Stimulated activated CD8-positive, alpha-beta memory T cell treated with anti-CD3 and anti-CD28 coated beads, Interleukin-4, amount 100 ng/mL, for 4 hours (primary cell): ENCODE data around the gene PGBD1.

Source experiments
- DNase-seq, 2 donors: peaks; one replicate each; pipeline ENCODE4 v3.0.0-alpha.2; 2020; ENCODE audit warnings: low read depth in 2 of 2, low spot score in 1 of 2

Gene PGBD1

GRCh38 chr6:28281288-28282064 lies at the start of gene PGBD1:
Gene PGBD1 (plus strand): TSS chr6:28281572. CDS start chr6:28283814, 2,242 bp downstream.
- DNase-seq, result no peak

- DNase-seq, result no peak
Measured at GRCh38 chr6:28232785-28233184, 48.6 kb upstream of the PGBD1 start.

GRCh38 chr6:28235912-28236452 lies 45.4 kb upstream of the PGBD1 start:
- no peak for DNase-seq

- no peak for DNase-seq
Measured at GRCh38 chr6:28239636-28240035, 41.7 kb upstream of the PGBD1 start.

- no peak for DNase-seq
Measured at GRCh38 chr6:28240471-28240870, 40.9 kb upstream of the PGBD1 start.

- no peak for DNase-seq
Measured at GRCh38 chr6:28243946-28244345, 37.4 kb upstream of the PGBD1 start.

GRCh38 chr6:28245206-28245941 lies 36.0 kb upstream of the PGBD1 start:
- DNase-seq, result no peak

- DNase-seq, result no peak
Measured at GRCh38 chr6:28248916-28249315, 32.5 kb upstream of the PGBD1 start.

- DNase-seq, result no peak
Measured at GRCh38 chr6:28250747-28251146, 30.6 kb upstream of the PGBD1 start.

- no peak for DNase-seq
Measured at GRCh38 chr6:28251661-28252008, 29.7 kb upstream of the PGBD1 start.

GRCh38 chr6:28252009-28252975 lies 29.1 kb upstream of the PGBD1 start, which contains the start of gene ZKSCAN4:
Gene ZKSCAN4 (minus strand): TSS chr6:28252269. CDS start chr6:28251980, 289 bp downstream.
- DNase-seq, result peak; percentile 57 to 62

- no peak for DNase-seq
Measured at GRCh38 chr6:28254121-28254519, 27.3 kb upstream of the PGBD1 start.

GRCh38 chr6:28257042-28257441 lies 24.3 kb upstream of the PGBD1 start:
- DNase-seq, result no peak

GRCh38 chr6:28258877-28259777 lies 22.2 kb upstream of the PGBD1 start, which contains the start of gene NKAPL:
Gene NKAPL (plus strand): TSS chr6:28259297. CDS start chr6:28259372, 75 bp downstream.
- peak; percentile 42 to 59 for DNase-seq

- no peak for DNase-seq
Measured at GRCh38 chr6:28263922-28264321, 17.4 kb upstream of the PGBD1 start.

- no peak for DNase-seq
Measured at GRCh38 chr6:28264834-28265401, 16.5 kb upstream of the PGBD1 start.

- DNase-seq, result no peak
Measured at GRCh38 chr6:28266563-28266961, 14.8 kb upstream of the PGBD1 start.

GRCh38 chr6:28266962-28267694 lies 14.2 kb upstream of the PGBD1 start, which contains the start of gene ZSCAN26:
Gene ZSCAN26 (plus strand): TSS chr6:28267143. CDS start chr6:28271920, 4,777 bp downstream.
- DNase-seq, result peak; percentile 67 to 84

GRCh38 chr6:28267695-28268059 lies 13.7 kb upstream of the PGBD1 start:
- no peak for DNase-seq
